H1 (cell line): ENCODE measurements around the gene RNF146. TPM values are rescaled to one million over a fixed set of nuclear protein-coding genes. Genes with fewer than 3 reads are reported as not detected.
A peak's percentile ranks its signal among the peaks of the same experiment; 100 is the strongest.

Source experiments
- CTCF ChIA-PET: fragments of 300-600 bp; sonication (Branson Sonifier 250); formaldehyde crosslinking; loops from one replicate; lab custom pipeline; 2021; ENCODE audit not compliant: partially characterized antibody; lab: Charles Lee
- POLR2A ChIA-PET: fragments of 300-600 bp; sonication (Branson Sonifier 250); formaldehyde crosslinking; loops from one replicate; lab custom pipeline; 2021; ENCODE audit warnings: inconsistent platforms; ENCODE audit not compliant: partially characterized antibody; lab: Charles Lee
- DNase-seq, 2 experiments: peaks; one replicate each; pipeline versions ENCODE4 v3.0.0 to v3.0.0-alpha.2; 2010 to 2022; ENCODE audit warnings: low spot score in 2 of 2, low read depth in 1 of 2, mixed read lengths in 1 of 2
- FAIRE-seq: peaks from 2 replicates; lab custom pipeline; 2011; peaks lifted over from hg19 to GRCh38; lab: Jason Lieb, UNC
- H2AFZ ChIP-seq: 2 replicates; pipeline ENCODE4 v1.8.1; 2012; ENCODE audit warnings: low read length, inconsistent platforms
- H2AK5ac ChIP-seq: 2 replicates; pipeline ENCODE4 v1.6.1; 2013; ENCODE audit warnings: low read depth, low read length
- H2BK120ac ChIP-seq: replicated peaks from 2 replicates; pipeline ENCODE3; 2013; ENCODE audit warnings: low read depth, low read length, inconsistent platforms
- H2BK12ac ChIP-seq: 2 replicates; pipeline ENCODE4 v1.6.1; 2013; ENCODE audit warnings: low read depth, low read length
- H2BK15ac ChIP-seq: 2 replicates; pipeline ENCODE4 v1.6.1; 2013; ENCODE audit warnings: low read length
- H2BK20ac ChIP-seq: 2 replicates; pipeline ENCODE4 v1.6.1; 2013; ENCODE audit warnings: low read length
- H2BK5ac ChIP-seq: 2 replicates; pipeline ENCODE4 v1.6.1; 2013; ENCODE audit warnings: low read depth, low read length
- H3K14ac ChIP-seq: 2 replicates; pipeline ENCODE4 v1.6.1; 2013; ENCODE audit warnings: inconsistent platforms; ENCODE audit not compliant: insufficient read length
- H3K18ac ChIP-seq: 2 replicates; pipeline ENCODE4 v1.6.1; 2013; ENCODE audit warnings: low read length; ENCODE audit errors: extremely low read depth
- H3K23ac ChIP-seq: 2 replicates; pipeline ENCODE4 v1.6.1; 2013; ENCODE audit warnings: inconsistent platforms; ENCODE audit not compliant: insufficient read length
- H3K23me2 ChIP-seq: 2 replicates; pipeline ENCODE4 v1.6.1; 2013; ENCODE audit warnings: low read depth, low read length
- H3K27ac ChIP-seq: 2 replicates; pipeline ENCODE4 v1.6.1; 2011; ENCODE audit warnings: low read depth, low read length, inconsistent platforms
- H3K27me3 ChIP-seq, 4 experiments: replicated peaks in 1 of 4; 1 replicate in 1 of 4; 2 replicates in 3 of 4; pipeline versions ENCODE4 v1.6.1 to v1.8.1; 2011 to 2013; ENCODE audit warnings: low read length in 3 of 4, mild to moderate bottlenecking in 3 of 4, inconsistent platforms in 2 of 4, mixed read lengths in 2 of 4, moderate library complexity in 1 of 4; ENCODE audit not compliant: control insufficient read depth in 3 of 4, insufficient read depth in 3 of 4; ENCODE audit errors: extremely low read depth in 1 of 4
- H3K36me3 ChIP-seq, 4 experiments: 2 replicates each; pipeline versions ENCODE4 v1.6.1 to v1.8.1; 2011 to 2013; ENCODE audit warnings: mild to moderate bottlenecking in 4 of 4, low read length in 3 of 4, moderate library complexity in 2 of 4, control low read depth in 1 of 4, inconsistent platforms in 1 of 4; ENCODE audit not compliant: insufficient read depth in 4 of 4, control insufficient read depth in 2 of 4
- H3K4ac ChIP-seq: replicated peaks from 2 replicates; pipeline ENCODE3; 2013; ENCODE audit warnings: low read length, low read depth, mixed read lengths, inconsistent platforms; ENCODE audit not compliant: insufficient read length
- H3K4me1 ChIP-seq, 4 experiments: replicated peaks in 1 of 4; 1 replicate in 1 of 4; 2 replicates in 3 of 4; pipeline versions ENCODE4 v1.6.1 to v1.8.1; 2011 to 2013; ENCODE audit warnings: low read length in 3 of 4, inconsistent platforms in 2 of 4, mixed read lengths in 1 of 4; ENCODE audit not compliant: insufficient read depth in 4 of 4, control insufficient read depth in 3 of 4
- H3K4me2 ChIP-seq, 2 experiments: 2 replicates each; pipeline versions ENCODE4 v1.6.1 to v1.8.1; 2011 to 2013; ENCODE audit warnings: low read depth in 2 of 2, low read length in 2 of 2, control low read depth in 1 of 2, inconsistent platforms in 1 of 2, mild to moderate bottlenecking in 1 of 2; ENCODE audit not compliant: insufficient read depth in 1 of 2
- H3K4me3 ChIP-seq, 4 experiments: fragments of 200-600, 300-600 bp in 1 of 4; sonication (generic), shearing (Covaris generic), sonication (Bioruptor Twin) in 1 of 4; 2 replicates each; pipeline versions ENCODE4 v1.5.1 to v1.8.1; 2011 to 2016; ENCODE audit warnings: low read length in 4 of 4, low read depth in 3 of 4, control low read depth in 2 of 4, inconsistent platforms in 2 of 4, mild to moderate bottlenecking in 2 of 4, mixed read lengths in 1 of 4, moderate library complexity in 1 of 4; ENCODE audit not compliant: insufficient read depth in 2 of 4; ENCODE audit errors: extremely low read depth in 1 of 4
- H3K56ac ChIP-seq: replicated peaks from 2 replicates; pipeline ENCODE3; 2013; ENCODE audit warnings: low read depth, mild to moderate bottlenecking, mixed read lengths, low read length, inconsistent platforms; ENCODE audit not compliant: insufficient read length
- H3K79me1 ChIP-seq: 2 replicates; pipeline ENCODE4 v1.6.1; 2013; ENCODE audit warnings: low read depth, low read length, control low read depth
- H3K79me2 ChIP-seq, 2 experiments: 2 replicates each; pipeline versions ENCODE4 v1.6.1 to v1.8.1; 2012 to 2013; ENCODE audit warnings: low read length in 2 of 2, mild to moderate bottlenecking in 2 of 2, inconsistent platforms in 1 of 2; ENCODE audit not compliant: insufficient read depth in 2 of 2, control insufficient read depth in 1 of 2
- H3K9ac ChIP-seq, 4 experiments: replicated peaks in 1 of 4; 1 replicate in 1 of 4; 2 replicates in 3 of 4; pipeline versions ENCODE4 v1.6.1 to v1.8.1; 2011 to 2013; ENCODE audit warnings: low read depth in 3 of 4, low read length in 3 of 4, control low read depth in 2 of 4, mild to moderate bottlenecking in 2 of 4, moderate library complexity in 2 of 4, inconsistent platforms in 1 of 4; ENCODE audit errors: extremely low read depth in 1 of 4
- H3K9me3 ChIP-seq, 2 experiments: 2 replicates each; pipeline versions ENCODE4 v1.6.1 to v1.8.1; 2012 to 2013; ENCODE audit warnings: mild to moderate bottlenecking in 2 of 2, moderate library complexity in 2 of 2, control low read depth in 1 of 2, inconsistent platforms in 1 of 2, low read depth in 1 of 2, low read length in 1 of 2, mixed read lengths in 1 of 2; ENCODE audit not compliant: insufficient read depth in 2 of 2
- H4K20me1 ChIP-seq, 2 experiments: replicated peaks in 1 of 2; 2 replicates each; pipeline versions ENCODE3 to v1.8.1; 2011 to 2013; ENCODE audit warnings: inconsistent platforms in 2 of 2, low read length in 2 of 2, mild to moderate bottlenecking in 1 of 2; ENCODE audit not compliant: insufficient read depth in 2 of 2, control insufficient read depth in 1 of 2
- H4K5ac ChIP-seq: 2 replicates; pipeline ENCODE4 v1.6.1; 2013; ENCODE audit warnings: low read length, low read depth, mixed read lengths, inconsistent platforms; ENCODE audit not compliant: insufficient read length
- H4K8ac ChIP-seq: 2 replicates; pipeline ENCODE4 v1.8.0; 2013; ENCODE audit warnings: mild to moderate bottlenecking, moderate library complexity, low read length, inconsistent platforms; ENCODE audit not compliant: insufficient read depth; ENCODE audit errors: extremely low read depth
- H4K91ac ChIP-seq: replicated peaks from 2 replicates; pipeline ENCODE3; 2013; ENCODE audit warnings: low read length, mixed read lengths, inconsistent platforms; ENCODE audit not compliant: insufficient read length
- BACH1 ChIP-seq: IDR thresholded peaks from 2 replicates; pipeline ENCODE4 v1.6.1; 2012; ENCODE audit warnings: low read length, improper control_type of control experiment
- BCL11A ChIP-seq, 2 experiments: IDR thresholded peaks; one replicate each; pipeline ENCODE4 v1.6.1; 2011; ENCODE audit warnings: low read depth in 2 of 2, low read length in 2 of 2, mild to moderate bottlenecking in 2 of 2
- CTBP2 ChIP-seq: IDR thresholded peaks from 2 replicates; pipeline ENCODE4 v1.7.0; 2011; ENCODE audit warnings: borderline replicate concordance, mild to moderate bottlenecking, moderate library complexity, mixed read lengths, low read length; ENCODE audit not compliant: insufficient read depth, insufficient read length
- MAFK ChIP-seq: IDR thresholded peaks from 2 replicates; pipeline ENCODE4 v1.6.1; 2012; ENCODE audit warnings: low read depth, mild to moderate bottlenecking, improper control_type of control experiment, low read length
- NRF1 ChIP-seq: IDR thresholded peaks from 2 replicates; pipeline ENCODE4 v1.6.1; 2011; ENCODE audit warnings: mild to moderate bottlenecking, low read depth, low read length, improper control_type of control experiment
- POLR2A ChIP-seq, 2 experiments: IDR thresholded peaks; 1 replicate in 1 of 2; 2 replicates in 1 of 2; pipeline ENCODE4 v1.6.1; 2011; ENCODE audit warnings: low read depth in 2 of 2, low read length in 2 of 2, mild to moderate bottlenecking in 2 of 2; ENCODE audit errors: control extremely low read depth in 1 of 2
- POLR2AphosphoS5 ChIP-seq: IDR thresholded peaks from 2 replicates; pipeline ENCODE4 v1.6.1; 2011; ENCODE audit warnings: low read depth, low read length
- RBBP5 ChIP-seq: IDR thresholded peaks from 2 replicates; pipeline ENCODE4 v1.7.1; 2012; ENCODE audit warnings: low read depth, mild to moderate bottlenecking, inconsistent platforms, low read length, moderate library complexity, borderline replicate concordance
- RNF2 ChIP-seq: fragments of 200-900, 300-1000 bp; sonication (generic); IDR thresholded peaks from 2 replicates; pipeline ENCODE4 v1.7.1; 2016; ENCODE audit warnings: borderline replicate concordance, low read depth, mild to moderate bottlenecking, antibody characterized with exemption, low read length; ENCODE audit not compliant: poor library complexity, severe bottlenecking; ENCODE audit errors: missing control alignments
- SIX5 ChIP-seq: IDR thresholded peaks from 2 replicates; pipeline ENCODE4 v1.6.1; 2011; ENCODE audit warnings: mild to moderate bottlenecking, low read depth, low read length
- TAF1 ChIP-seq: IDR thresholded peaks from 2 replicates; pipeline ENCODE4 v1.6.1; 2011; ENCODE audit warnings: mild to moderate bottlenecking, low read depth, low read length
- ZNF274 ChIP-seq: IDR thresholded peaks from 2 replicates; pipeline ENCODE4 v1.7.0; 2012; ENCODE audit warnings: low read length, borderline replicate concordance; ENCODE audit errors: extremely low read depth
- WGBS, 2 experiments: shearing (Covaris generic) in 1 of 2; methylation state at CpG; one replicate each; pipeline versions ENCODE4 v1.1.6 to v1.1.7; 2013 to 2015; ENCODE audit warnings: low lambda C conversion rate in 2 of 2, mixed read lengths in 2 of 2, inconsistent platforms in 1 of 2, low coverage in 1 of 2, missing lambda C conversion rate in 1 of 2; ENCODE audit not compliant: insufficient replicate concordance in 2 of 2, insufficient coverage in 1 of 2, insufficient read length in 1 of 2; ENCODE audit errors: extremely low coverage in 1 of 2, missing lambda C conversion rate in 1 of 2; 5-methylcytosine and 5-hydroxymethylcytosine counted together
- polyA plus RNA-seq, 7 experiments: library from polyadenylated mRNA; depleted of rRNA in 3 of 7; stranded (reverse) in 5 of 7; unstranded in 2 of 7; fragments of >200 nt in 5 of 7; fragments of 200-250 nt in 2 of 7; gene quantifications; 1 replicate in 5 of 7; 2 replicates in 1 of 7; 4 replicates in 1 of 7; pipeline versions ENCODE4 v1.2.1 to v1.2.3, GENCODE V29; 2011 to 2013; ENCODE audit warnings: missing spikeins in 2 of 7, mixed read lengths in 2 of 7
- total RNA-seq: library from RNA; stranded (reverse); fragmentation: NEBNext Ultra II Directional; extraction: Animal tissue kit (Norgen Biotek cat#: 25700); gene quantifications from 2 replicates; pipeline ENCODE4 v1.2.1, GENCODE V29; 2021

Gene RNF146
- total and polyA plus RNA-seq, 2 of the 8 experiments (the other 6 are each of a cell fraction or from before 2014, with no cell fraction given), result 16.1 to 30.8 TPM

DNA sequence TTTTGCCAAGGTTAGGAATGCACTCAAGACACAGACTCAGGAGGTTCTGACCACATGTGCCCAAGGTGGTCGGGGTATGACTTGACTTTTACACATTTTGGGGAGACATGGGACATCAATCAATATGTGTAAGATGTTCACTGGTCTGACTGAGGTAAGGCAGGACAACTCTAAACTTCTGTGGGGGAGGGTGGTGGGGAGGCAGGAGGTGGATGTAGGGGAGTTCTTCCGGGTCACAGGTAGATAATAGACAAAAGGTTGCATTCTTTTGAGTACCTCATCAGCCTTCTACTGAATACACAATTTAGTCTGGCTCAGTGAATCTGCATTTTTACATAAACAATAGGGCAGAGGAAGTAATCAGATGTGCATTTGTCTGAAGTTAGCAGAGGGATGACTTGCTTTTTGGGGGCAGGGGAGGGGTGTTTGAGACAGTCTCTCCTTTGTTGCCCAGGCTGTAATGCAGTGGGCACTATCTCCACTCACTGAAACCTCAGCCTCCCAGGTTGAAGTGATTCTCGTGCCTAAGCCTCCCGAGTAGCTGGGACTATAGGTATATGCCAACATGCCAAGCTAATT, 65.8 kb downstream of the RNF146 start:
- Histone ChIP-seq H3K4me2 (no peak overlapping the region), H3K56ac (no peak overlapping the region), H2BK12ac (no peak overlapping the region), H2BK20ac (no peak overlapping the region), H2BK15ac (no peak overlapping the region), H3K27me3 (no peaks in the 10 kb centered on the region), H3K27ac (no peak overlapping the region), H3K36me3 (peaks cover 0 to 10% (median 1%) of the 10 kb centered on the region in 4 experiments; a peak in 1 of 8 replicates), H2AFZ (no peak overlapping the region), H3K9me3 (no peaks in the 10 kb centered on the region), H4K91ac (no peak overlapping the region), H2BK120ac (no peak overlapping the region), H4K5ac (no peak overlapping the region), H3K79me2 (peaks cover 0 to 47% of the 10 kb centered on the region in 2 experiments; a peak in 2 of 4 replicates), H3K4me3 (no peak overlapping the region), H2AK5ac (no peak overlapping the region), H2BK5ac (peak overlapping the region; percentile 53; the same call in 1 of the 2 replicates), H3K4ac (no peak overlapping the region), H3K79me1 (no peaks in the 10 kb centered on the region; the same call in 1 of the 2 replicates), H3K23ac (no peak overlapping the region), H3K14ac (no peak overlapping the region), H3K23me2 (no peaks in the 10 kb centered on the region), H3K9ac (no peak overlapping the region), H3K18ac (no peak overlapping the region), H4K8ac (no peak overlapping the region), H3K4me1 (peaks cover 0 to 4% (median 0%) of the 10 kb centered on the region in 4 experiments; a peak in 1 of 7 replicates), H4K20me1 (peaks cover 0 to 1% of the 10 kb centered on the region in 2 experiments)
- ChIA-PET CTCF (interaction anchor here (1.2 to 2.0 kb wide), 6 partner anchors 9 to 88 kb away, joined by 3 to 8 read pairs (median 6); no protein-coding TSS in a partner anchor), POLR2A (interaction anchor here (0.9 to 3.4 kb wide), 4 partner anchors 8 to 187 kb away, joined by 3 to 24 read pairs (median 5); partner anchors contain the start of gene MTCL3)
- FAIRE-seq (no peak), DNase-seq (no peak)
- WGBS, 2 experiments, result 66% methylated on average over 4 of the region's 4 CpGs; no CpG with 5 or more reads in 1 of the 2 experiments
- no peak for TF ChIP-seq NRF1
- no peak for TF ChIP-seq RBBP5
- TF ChIP-seq SIX5, result no peak
- TF ChIP-seq POLR2A (IDR thresholded peaks at IDR 0.05; ENCODE audit: control extremely low read depth in 1 of 2, low read depth in 2 of 2, low read length in 2 of 2), result no peak; a peak in 1 of 3 replicates
- TF ChIP-seq MAFK, result no peak
- no peak for TF ChIP-seq RNF2
- TF ChIP-seq CTBP2, result no peak
- TF ChIP-seq POLR2AphosphoS5, result no peak
- no peak for TF ChIP-seq BCL11A (IDR thresholded peaks at IDR 0.05; ENCODE audit: low read depth in 2 of 2, low read length in 2 of 2)
- no peak for TF ChIP-seq BACH1
- no peak for TF ChIP-seq TAF1
- TF ChIP-seq ZNF274, result no peak
